NOMO-1 treated with DMSO at 0.1 percent for 48 hours (cell line): ENCODE measurements around the gene FBXL20.
A peak's percentile ranks its signal among the peaks of the same experiment; 100 is the strongest.

Experiments used
- DNase-seq: peaks from one replicate; lab custom pipeline; 2025; ENCODE audit not compliant: unreplicated experiment; lab: John Stamatoyannopoulos, UW

FBXL20 gene

GRCh38 chr17:39208893-39209292 is 192.5 kb downstream of the FBXL20 start:
- DNase-seq: peak; percentile 29

DNA sequence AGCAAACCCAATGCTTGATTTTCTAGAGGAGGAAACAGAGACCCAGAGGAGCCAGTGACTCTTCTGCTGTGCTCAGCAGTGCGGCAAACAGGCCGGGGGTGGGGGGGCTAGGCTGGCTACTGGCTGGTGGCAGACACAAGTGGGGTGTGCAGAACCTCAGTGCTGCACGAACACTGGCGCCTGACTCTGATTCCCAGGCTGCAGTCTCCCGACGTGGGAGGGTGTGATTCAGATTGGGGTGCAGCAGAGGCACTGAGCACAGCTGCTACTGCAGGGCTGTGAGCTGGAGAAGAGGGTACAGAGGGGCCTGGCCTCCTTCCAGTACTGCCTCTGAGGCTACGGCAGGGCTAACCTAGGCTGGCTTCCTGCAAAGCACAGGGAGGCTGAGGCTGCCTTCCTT is 193.3 kb downstream of the FBXL20 start:
- DNase-seq: no peak

DNA sequence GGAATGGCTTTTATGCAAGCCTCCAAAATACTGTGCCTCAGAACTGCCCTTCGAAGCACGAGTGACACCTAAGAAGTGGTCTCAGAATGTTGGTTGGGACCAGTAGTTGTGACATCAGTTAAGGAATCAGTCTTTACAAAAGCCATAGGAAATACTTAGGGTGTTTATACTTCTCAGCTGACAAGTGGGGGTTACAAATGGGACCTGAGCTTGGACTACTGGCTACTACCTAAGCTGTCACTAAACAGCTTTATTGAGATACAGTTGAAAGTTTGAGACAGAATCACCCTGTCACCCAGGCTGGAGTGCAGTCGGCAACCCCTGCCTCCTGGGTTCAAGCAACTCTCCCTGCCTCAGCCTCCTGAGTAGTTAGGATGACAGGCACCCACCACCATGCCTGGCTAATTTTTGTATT is 196.3 kb downstream of the FBXL20 start:
- DNase-seq: no peak

- DNase-seq: no peak
These were observed 197.2 kb downstream of the FBXL20 start for GRCh38 chr17:39204245-39204644.
